Keratinocyte (primary cell): ENCODE results near the gene JAKMIP3. TPM values are rescaled to one million over a fixed set of nuclear protein-coding genes. Genes with fewer than 3 reads are reported as not detected.

Experiments used
- DNase-seq: peaks from one replicate; pipeline ENCODE4 v3.0.0-alpha.2; 2011; ENCODE audit warnings: low read depth, missing footprints, low spot score
- FAIRE-seq: peaks from 2 replicates; lab custom pipeline; 2011; peaks lifted over from hg19 to GRCh38; lab: Jason Lieb, UNC
- H2AFZ ChIP-seq: 2 replicates; pipeline ENCODE4 v1.6.0; 2012; ENCODE audit warnings: low read length, control low read depth, inconsistent platforms; ENCODE audit not compliant: control insufficient read depth
- H3K27ac ChIP-seq: 2 replicates; pipeline ENCODE4 v1.5.1; 2011; ENCODE audit warnings: low read length; ENCODE audit not compliant: control insufficient read depth, insufficient read depth
- H3K27me3 ChIP-seq: 3 replicates; pipeline ENCODE4 v1.6.0; 2011; ENCODE audit warnings: low read length; ENCODE audit not compliant: control insufficient read depth, insufficient read depth; ENCODE audit errors: extremely low read depth
- H3K36me3 ChIP-seq, 2 experiments: 2 replicates in 1 of 2; 3 replicates in 1 of 2; pipeline ENCODE4 v1.5.1; 2011; ENCODE audit warnings: low read length in 2 of 2, mild to moderate bottlenecking in 1 of 2; ENCODE audit not compliant: control insufficient read depth in 2 of 2, insufficient read depth in 2 of 2; ENCODE audit errors: extremely low read depth in 1 of 2
- H3K4me1 ChIP-seq: 3 replicates; pipeline ENCODE4 v1.5.1; 2011; ENCODE audit warnings: low read length; ENCODE audit not compliant: control insufficient read depth, insufficient read depth; ENCODE audit errors: extremely low read depth
- H3K4me2 ChIP-seq: 3 replicates; pipeline ENCODE4 v1.6.0; 2011; ENCODE audit warnings: low read depth, low read length; ENCODE audit not compliant: control insufficient read depth, insufficient read depth; ENCODE audit errors: extremely low read depth
- H3K4me3 ChIP-seq, 3 experiments: fragments of 200-600 bp in 1 of 3; sonication (generic) in 1 of 3; 2 replicates in 2 of 3; 3 replicates in 1 of 3; pipeline ENCODE4 v1.5.1; 2011 to 2016; ENCODE audit warnings: low read length in 3 of 3, mild to moderate bottlenecking in 3 of 3, control low read depth in 2 of 3, inconsistent platforms in 1 of 3, low read depth in 1 of 3, mixed read lengths in 1 of 3, mixed run types in 1 of 3, moderate library complexity in 1 of 3; ENCODE audit not compliant: control insufficient read depth in 2 of 3, insufficient read depth in 2 of 3; ENCODE audit errors: extremely low read depth in 1 of 3
- H3K79me2 ChIP-seq: 2 replicates; pipeline ENCODE4 v1.6.0; 2012; ENCODE audit warnings: low read length; ENCODE audit not compliant: control insufficient read depth, insufficient read depth
- H3K9ac ChIP-seq: 3 replicates; pipeline ENCODE4 v1.6.0; 2011; ENCODE audit warnings: low read length; ENCODE audit not compliant: control insufficient read depth, insufficient read depth; ENCODE audit errors: extremely low read depth
- H3K9me1 ChIP-seq: 3 replicates; pipeline ENCODE4 v1.6.0; 2011; ENCODE audit warnings: low read length; ENCODE audit not compliant: control insufficient read depth, insufficient read depth; ENCODE audit errors: extremely low read depth
- H3K9me3 ChIP-seq: 2 replicates; pipeline ENCODE4 v1.5.1; 2012; ENCODE audit warnings: low read depth, low read length; ENCODE audit not compliant: control insufficient read depth
- H4K20me1 ChIP-seq: 3 replicates; pipeline ENCODE4 v1.6.0; 2011; ENCODE audit warnings: low read length; ENCODE audit not compliant: control insufficient read depth, insufficient read depth; ENCODE audit errors: extremely low read depth
- CTCF ChIP-seq, 3 experiments: IDR thresholded peaks in 1 of 3; conservative IDR thresholded peaks in 1 of 3; optimal IDR thresholded peaks in 1 of 3; 2 replicates in 2 of 3; 3 replicates in 1 of 3; pipeline versions ENCODE3 to v1.5.1; 2011; ENCODE audit warnings: low read length in 3 of 3, mild to moderate bottlenecking in 3 of 3, moderate library complexity in 2 of 3, control low read depth in 1 of 3, inconsistent platforms in 1 of 3; ENCODE audit not compliant: insufficient read depth in 2 of 3; ENCODE audit errors: extremely low read depth in 1 of 3
- EZH2 ChIP-seq: IDR thresholded peaks from one replicate; pipeline ENCODE4 v1.6.1; 2012; ENCODE audit warnings: inconsistent platforms, mild to moderate bottlenecking, low read length, moderate library complexity
- dilution Hi-C: fragments of 300-500 bp; cut with MboI; formaldehyde crosslinking; loops from one replicate; pipeline ENCODE4 v1.7.0; 2020; ENCODE audit warnings: low sequenced_read_pairs; ENCODE audit not compliant: extremely low pct_ligation_motif_present
- polyA plus RNA-seq, 5 experiments: library from polyadenylated mRNA; depleted of rRNA in 3 of 5; stranded (reverse) in 3 of 5; stranded (forward) in 1 of 5; unstranded in 1 of 5; fragments of >200 nt; gene quantifications; 1 replicate in 1 of 5; 2 replicates in 3 of 5; 3 replicates in 1 of 5; pipeline versions ENCODE4 v1.2.1 to v1.2.3, GENCODE V29; 2011 to 2012; ENCODE audit warnings: missing spikeins in 2 of 5, low read depth in 1 of 5, low replicate concordance in 1 of 5

Gene JAKMIP3
- polyA plus RNA-seq, 1 donor (not counting 4 experiments of a cell fraction or from before 2014, with no cell fraction given) = 0.05 TPM

- Histone ChIP-seq H3K36me3 (no peaks in the 10 kb centered on the region), H3K9ac (no peak overlapping the region), H3K4me1 (no peaks in the 10 kb centered on the region), H3K27me3 (no peaks in the 10 kb centered on the region), H3K79me2 (no peaks in the 10 kb centered on the region), H3K4me2 (no peak overlapping the region), H3K4me3 (no peak overlapping the region), H3K9me3 (no peaks in the 10 kb centered on the region), H4K20me1 (no peaks in the 10 kb centered on the region), H2AFZ (no peak overlapping the region), H3K9me1 (no peaks in the 10 kb centered on the region), H3K27ac (no peak overlapping the region)
- DNase-seq = no peak
- dilution Hi-C loops = no loop called here
- no peak for TF ChIP-seq EZH2
- no peak for TF ChIP-seq CTCF (optimal IDR thresholded peaks at IDR 0.05 in 1 of 3, IDR thresholded peaks at IDR 0.05 in 1 of 3, conservative IDR thresholded peaks at IDR 0.05 in 1 of 3; ENCODE audit: extremely low read depth in 1 of 3, insufficient read depth in 2 of 3, low read length in 3 of 3)
- no peak for FAIRE-seq
Observed at GRCh38 chr10:132106431-132106830, 40.7 kb downstream of the JAKMIP3 start.

GRCh38 chr10:132107186-132107948, 41.6 kb downstream of the JAKMIP3 start:
- no peak overlapping the region for H3K4me3 ChIP-seq
- H3K27me3 ChIP-seq = no peaks in the 10 kb centered on the region
- H3K27ac ChIP-seq = no peak overlapping the region
- no peak overlapping the region for H2AFZ ChIP-seq
- no peak overlapping the region for H3K9ac ChIP-seq
- H3K4me1 ChIP-seq = no peaks in the 10 kb centered on the region
- H4K20me1 ChIP-seq = no peaks in the 10 kb centered on the region
- no peak for FAIRE-seq
- no peak overlapping the region for H3K4me2 ChIP-seq
- no peaks in the 10 kb centered on the region for H3K36me3 ChIP-seq
- dilution Hi-C loops = no loop called here
- no peaks in the 10 kb centered on the region for H3K9me3 ChIP-seq
- no peaks in the 10 kb centered on the region for H3K9me1 ChIP-seq
- DNase-seq = no peak
- H3K79me2 ChIP-seq = no peaks in the 10 kb centered on the region
- TF ChIP-seq EZH2 (no peak), CTCF (optimal IDR thresholded peaks at IDR 0.05 in 1 of 3, IDR thresholded peaks at IDR 0.05 in 1 of 3, conservative IDR thresholded peaks at IDR 0.05 in 1 of 3; ENCODE audit: extremely low read depth in 1 of 3, insufficient read depth in 2 of 3, low read length in 3 of 3) (no peak)
